ENCODE data around the gene UBE2D3.
A peak's percentile ranks its signal among the peaks of the same experiment; 100 is the strongest.

The UBE2D3 gene

GRCh38 chr4:102761906-102762305 lies 65.4 kb downstream of the UBE2D3 start:
- in situ Hi-C loops (cut with MboI; ENCODE audit: low pct_unique_long_range_greater_than_20kb, low sequenced_read_pairs, unreplicated experiment): no loop called here
- no peak for TF ChIP-seq CTCF (IDR thresholded peaks at IDR 0.05; ENCODE audit: extremely low read depth, insufficient read depth, missing control alignments)
- no peak for DNase-seq (ENCODE audit: low spot score)

GRCh38 chr4:102761296-102761701 lies 66.1 kb downstream of the UBE2D3 start:
- DNase-seq (ENCODE audit: low spot score): no peak
- in situ Hi-C loops (cut with MboI; ENCODE audit: low pct_unique_long_range_greater_than_20kb, low sequenced_read_pairs, unreplicated experiment): no loop called here
- no peak for TF ChIP-seq CTCF (IDR thresholded peaks at IDR 0.05; ENCODE audit: extremely low read depth, insufficient read depth, missing control alignments)

- DNase-seq (ENCODE audit: low spot score): peak; percentile 95
- TF ChIP-seq CTCF (IDR thresholded peaks at IDR 0.05; ENCODE audit: extremely low read depth, insufficient read depth, missing control alignments): no peak
- in situ Hi-C loops (cut with MboI; ENCODE audit: low pct_unique_long_range_greater_than_20kb, low sequenced_read_pairs, unreplicated experiment): no loop called here
Measured at GRCh38 chr4:102760645-102761295, 66.6 kb downstream of the UBE2D3 start, which contains the start of gene MANBA. MANBA (minus strand) TSS chr4:102760968; CDS start chr4:102760894, 74 bp downstream.

- DNase-seq (ENCODE audit: low spot score): peak; percentile 62
- in situ Hi-C loops (cut with MboI; ENCODE audit: low pct_unique_long_range_greater_than_20kb, low sequenced_read_pairs, unreplicated experiment): no loop called here
- no peak for TF ChIP-seq CTCF (IDR thresholded peaks at IDR 0.05; ENCODE audit: extremely low read depth, insufficient read depth, missing control alignments)
Measured at GRCh38 chr4:102759831-102760644, 67.3 kb downstream of the UBE2D3 start.

- no peak for TF ChIP-seq CTCF (IDR thresholded peaks at IDR 0.05; ENCODE audit: extremely low read depth, insufficient read depth, missing control alignments)
- DNase-seq (ENCODE audit: low spot score): no peak
- in situ Hi-C loops (cut with MboI; ENCODE audit: low pct_unique_long_range_greater_than_20kb, low sequenced_read_pairs, unreplicated experiment): no loop called here
Measured at GRCh38 chr4:102758241-102759160, 68.8 kb downstream of the UBE2D3 start.

- DNase-seq (ENCODE audit: low spot score): no peak
- in situ Hi-C loops (cut with MboI; ENCODE audit: low pct_unique_long_range_greater_than_20kb, low sequenced_read_pairs, unreplicated experiment): no loop called here
- no peak for TF ChIP-seq CTCF (IDR thresholded peaks at IDR 0.05; ENCODE audit: extremely low read depth, insufficient read depth, missing control alignments)
Measured at GRCh38 chr4:102757681-102758080, 69.7 kb downstream of the UBE2D3 start.
